ENCODE measurements around the gene ZNF878. TPM values are rescaled to one million over a fixed set of nuclear protein-coding genes. Genes with fewer than 3 reads are reported as not detected.
"Not testable (repeated sequence)": the region's sequence is repeated elsewhere in the genome, so short reads cannot be mapped to it uniquely, and the experiment has no call there.

Gene ZNF878
- total RNA-seq, 2 donors from 2014 or later = 1.4 TPM; not detected in 1

DNA sequence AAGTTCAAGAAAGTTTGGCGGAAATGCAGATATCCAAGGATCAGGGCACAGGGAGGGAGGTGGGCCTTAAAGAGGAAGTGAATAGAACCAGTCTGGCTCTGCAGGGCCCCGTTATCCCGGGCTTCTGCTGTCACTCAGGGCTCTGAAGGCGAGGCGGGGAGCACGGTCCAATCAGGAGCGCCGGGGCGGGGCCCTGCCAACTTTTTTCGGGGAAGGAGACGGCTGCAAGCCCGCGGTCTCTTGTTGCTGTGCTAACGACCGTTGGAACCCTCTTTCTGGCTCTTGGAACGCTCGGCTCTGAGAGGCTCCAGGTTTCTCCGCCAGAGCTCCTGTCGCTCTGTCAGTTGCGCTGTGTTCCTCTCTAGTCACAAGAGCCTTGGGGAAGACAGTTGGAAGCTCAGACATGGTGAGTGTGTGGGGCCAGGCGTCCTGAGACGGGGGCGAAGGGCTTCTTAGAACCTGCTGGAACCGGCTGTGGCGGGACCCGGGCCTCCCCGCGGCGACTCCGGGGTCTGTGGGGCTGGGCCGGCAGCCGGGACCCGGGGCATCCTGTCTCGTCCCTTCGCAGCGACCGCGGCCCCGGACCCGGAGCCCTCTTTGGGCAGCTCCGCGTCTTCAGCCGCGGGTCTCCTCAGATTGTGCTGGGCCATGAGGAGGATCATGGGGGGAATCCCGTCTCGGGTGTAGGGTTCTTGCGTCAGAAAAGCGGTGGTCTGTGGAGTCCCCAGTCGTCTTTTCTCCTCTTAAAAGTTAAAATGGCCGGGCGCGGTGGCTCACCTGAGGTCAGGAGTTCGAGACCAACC is 39.5 kb upstream of the ZNF878 start:
- Histone ChIP-seq H3K4me1 (ENCODE audit: control insufficient read depth in 1 of 2, low read depth in 2 of 2) (peaks cover 0 to 11% of the 10 kb centered on the region in 2 donors), H3K27me3 (replicated peaks; ENCODE audit: insufficient read depth) (no peaks in the 10 kb centered on the region), H3K27ac (peak overlapping the region; percentile 59 to 73), H3K36me3 (no peaks in the 10 kb centered on the region), H3K9me3 (no peaks in the 10 kb centered on the region), H3K4me3 (peak overlapping the region; percentile 77)
- TF ChIP-seq, protein P1, sequence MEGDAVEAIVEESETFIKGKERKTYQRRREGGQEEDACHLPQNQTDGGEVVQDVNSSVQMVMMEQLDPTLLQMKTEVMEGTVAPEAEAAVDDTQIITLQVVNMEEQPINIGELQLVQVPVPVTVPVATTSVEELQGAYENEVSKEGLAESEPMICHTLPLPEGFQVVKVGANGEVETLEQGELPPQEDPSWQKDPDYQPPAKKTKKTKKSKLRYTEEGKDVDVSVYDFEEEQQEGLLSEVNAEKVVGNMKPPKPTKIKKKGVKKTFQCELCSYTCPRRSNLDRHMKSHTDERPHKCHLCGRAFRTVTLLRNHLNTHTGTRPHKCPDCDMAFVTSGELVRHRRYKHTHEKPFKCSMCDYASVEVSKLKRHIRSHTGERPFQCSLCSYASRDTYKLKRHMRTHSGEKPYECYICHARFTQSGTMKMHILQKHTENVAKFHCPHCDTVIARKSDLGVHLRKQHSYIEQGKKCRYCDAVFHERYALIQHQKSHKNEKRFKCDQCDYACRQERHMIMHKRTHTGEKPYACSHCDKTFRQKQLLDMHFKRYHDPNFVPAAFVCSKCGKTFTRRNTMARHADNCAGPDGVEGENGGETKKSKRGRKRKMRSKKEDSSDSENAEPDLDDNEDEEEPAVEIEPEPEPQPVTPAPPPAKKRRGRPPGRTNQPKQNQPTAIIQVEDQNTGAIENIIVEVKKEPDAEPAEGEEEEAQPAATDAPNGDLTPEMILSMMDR (IDR thresholded peaks at IDR 0.05) = no peak
- peak; percentile 49 for DNase-seq (ENCODE audit: low spot score)
- peak; percentile 75 for ATAC-seq (ENCODE audit: insufficient number of reproducible peaks, low FRiP score, low read depth)

DNA sequence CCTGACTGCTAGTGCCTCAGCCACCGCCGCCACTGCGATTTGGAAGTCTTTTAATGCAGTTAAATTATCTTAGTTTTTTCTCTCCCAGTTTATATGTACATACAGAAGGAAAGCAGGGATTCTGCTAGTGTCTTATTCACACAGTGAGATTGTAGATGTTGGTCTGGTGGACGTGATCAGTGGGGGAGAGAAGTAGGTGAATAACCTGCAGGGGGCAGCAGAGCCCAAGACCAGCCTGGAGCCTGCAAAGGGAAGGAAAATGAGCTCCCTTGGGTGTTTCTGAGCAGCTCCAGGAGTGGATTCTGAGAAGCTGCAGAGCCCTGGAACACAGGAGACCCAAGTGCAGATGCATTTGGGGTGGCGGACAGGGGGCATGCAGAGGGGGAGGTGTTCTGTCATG is 38.0 kb upstream of the ZNF878 start:
- Histone ChIP-seq H3K9me3 (no peaks in the 10 kb centered on the region), H3K4me3 (no peak overlapping the region), H3K27me3 (replicated peaks; ENCODE audit: insufficient read depth) (no peaks in the 10 kb centered on the region), H3K4me1 (ENCODE audit: control insufficient read depth in 1 of 2, low read depth in 2 of 2) (peaks cover 0 to 11% of the 10 kb centered on the region in 2 donors), H3K36me3 (no peaks in the 10 kb centered on the region), H3K27ac (no peak overlapping the region)
- DNase-seq (ENCODE audit: low spot score) (peak; percentile 3), ATAC-seq (ENCODE audit: insufficient number of reproducible peaks, low FRiP score, low read depth) (no peak)
- TF ChIP-seq, protein P1 (IDR thresholded peaks at IDR 0.05) = peak; percentile 61

DNA sequence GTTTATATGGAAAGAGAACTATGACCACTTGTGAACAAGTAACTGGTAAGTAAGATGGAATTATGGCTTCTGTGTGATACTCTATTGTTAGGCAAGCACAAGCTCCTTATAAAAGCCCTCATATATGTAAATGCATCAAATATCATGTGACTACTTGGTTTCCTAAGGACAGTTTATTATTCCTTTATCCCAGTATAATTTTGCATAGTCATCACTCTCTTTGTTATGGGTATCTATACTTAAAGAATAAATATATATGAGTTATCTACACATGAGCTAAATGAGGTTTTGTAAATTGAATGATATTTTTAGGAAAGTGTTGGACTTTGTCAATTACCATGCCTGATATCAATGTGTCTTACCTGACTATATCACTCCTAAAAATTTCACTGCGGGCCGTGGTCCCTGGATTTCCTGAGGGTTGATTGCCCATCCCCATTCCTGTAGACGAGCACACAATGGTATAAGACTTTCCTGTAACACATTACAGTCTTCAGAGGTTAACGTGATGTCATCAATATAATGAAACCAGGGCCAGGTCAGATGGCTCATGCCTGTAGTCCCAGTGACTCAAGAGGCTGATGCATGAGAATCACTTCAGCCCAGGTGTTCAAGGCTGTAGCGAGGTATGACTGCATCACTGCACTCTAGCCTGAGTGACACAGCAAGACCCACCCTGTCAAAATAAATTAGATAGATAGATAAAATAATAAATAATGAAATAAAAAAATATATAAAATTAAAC is 32.5 kb upstream of the ZNF878 start:
- peaks cover 7% of the 10 kb centered on the region for H3K36me3 ChIP-seq
- TF ChIP-seq, protein P1 (IDR thresholded peaks at IDR 0.05) = no peak
- peaks cover 20% of the 10 kb centered on the region for H3K9me3 ChIP-seq
- no peak overlapping the region for H3K27ac ChIP-seq
- no peaks in the 10 kb centered on the region for H3K27me3 ChIP-seq (replicated peaks; ENCODE audit: insufficient read depth)
- no peak for ATAC-seq (ENCODE audit: insufficient number of reproducible peaks, low FRiP score, low read depth)
- no peak for DNase-seq (ENCODE audit: low spot score)
- H3K4me3 ChIP-seq = no peak overlapping the region
- H3K4me1 ChIP-seq (ENCODE audit: control insufficient read depth in 1 of 2, low read depth in 2 of 2) = no peaks in the 10 kb centered on the region

DNA sequence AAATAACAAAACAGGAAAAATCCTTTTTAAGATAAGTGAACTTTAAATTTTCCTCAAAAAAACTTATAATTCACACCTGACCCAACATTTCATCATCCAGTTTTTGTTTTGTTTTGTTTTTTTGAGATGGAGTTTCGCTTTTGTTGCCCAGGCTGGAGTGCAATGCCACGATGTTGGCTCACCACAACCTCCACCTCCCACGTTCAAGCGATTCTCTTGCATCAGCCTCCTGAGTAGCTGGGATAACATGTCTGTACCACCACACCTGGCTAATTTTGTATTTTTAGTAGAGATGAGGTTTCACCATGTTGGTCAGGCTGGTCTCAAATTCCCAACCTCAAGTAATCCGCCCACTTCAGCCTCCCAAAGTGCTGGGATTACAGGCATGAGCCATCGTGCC is 30.6 kb upstream of the ZNF878 start:
- DNase-seq (ENCODE audit: low spot score); H3K27ac ChIP-seq; H3K4me3 ChIP-seq; H3K4me1 ChIP-seq (ENCODE audit: control insufficient read depth in 1 of 2, low read depth in 2 of 2); H3K27me3 ChIP-seq (replicated peaks; ENCODE audit: insufficient read depth); ATAC-seq (ENCODE audit: insufficient number of reproducible peaks, low FRiP score, low read depth): not testable (repeated sequence)
- H3K9me3 ChIP-seq = peaks cover 40% of the 10 kb centered on the region
- peaks cover 20% of the 10 kb centered on the region for H3K36me3 ChIP-seq

DNA sequence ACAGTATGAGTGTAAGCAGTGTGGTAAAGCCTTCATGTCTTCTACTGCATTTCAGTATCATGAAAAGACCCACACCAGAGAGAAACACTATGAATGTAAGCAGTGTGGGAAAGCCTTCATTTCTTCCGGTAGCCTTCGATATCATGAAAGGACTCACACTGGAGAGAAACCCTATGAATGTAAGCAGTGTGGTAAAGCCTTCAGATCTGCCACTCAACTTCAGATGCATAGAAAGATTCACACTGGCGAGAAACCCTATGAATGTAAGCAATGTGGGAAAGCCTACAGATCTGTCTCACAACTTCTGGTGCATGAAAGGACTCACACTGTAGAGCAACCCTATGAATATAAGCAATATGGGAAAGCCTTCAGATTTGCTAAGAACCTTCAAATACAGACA is 24.6 kb upstream of the ZNF878 start:
- Histone ChIP-seq H3K4me1 (ENCODE audit: control insufficient read depth in 1 of 2, low read depth in 2 of 2) (no peaks in the 10 kb centered on the region), H3K27ac (no peak overlapping the region), H3K4me3 (no peak overlapping the region), H3K36me3 (peaks cover 69% of the 10 kb centered on the region), H3K27me3 (replicated peaks; ENCODE audit: insufficient read depth) (no peaks in the 10 kb centered on the region), H3K9me3 (peaks cover 95% of the 10 kb centered on the region)
- DNase-seq (ENCODE audit: low spot score) (no peak), ATAC-seq (ENCODE audit: insufficient number of reproducible peaks, low FRiP score, low read depth) (no peak)
- TF ChIP-seq, protein P1 (IDR thresholded peaks at IDR 0.05) = no peak

DNA sequence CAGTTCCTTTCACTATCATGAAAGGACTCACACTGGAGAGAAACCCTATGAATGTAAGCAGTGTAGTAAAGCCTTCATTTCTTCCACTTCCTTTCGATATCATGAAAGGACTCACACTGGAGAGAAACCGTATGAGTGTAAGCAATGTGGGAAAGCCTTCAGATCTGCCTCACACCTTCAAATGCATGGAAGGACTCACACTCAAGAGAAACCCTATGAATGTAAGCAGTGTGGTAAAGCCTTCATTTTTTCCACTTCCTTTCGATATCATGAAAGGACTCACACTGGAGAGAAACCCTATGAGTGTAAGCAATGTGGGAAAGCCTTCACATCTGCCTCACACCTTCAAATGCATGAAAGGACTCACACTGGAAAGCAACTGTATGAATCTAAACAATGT is 23.6 kb upstream of the ZNF878 start:
- not testable (repeated sequence) for DNase-seq (ENCODE audit: low spot score); H3K4me1 ChIP-seq (ENCODE audit: control insufficient read depth in 1 of 2, low read depth in 2 of 2); H3K27me3 ChIP-seq (replicated peaks; ENCODE audit: insufficient read depth); H3K27ac ChIP-seq; ATAC-seq (ENCODE audit: insufficient number of reproducible peaks, low FRiP score, low read depth)
- Histone ChIP-seq H3K4me3 (peak overlapping the region; percentile 1), H3K9me3 (peaks cover 98% of the 10 kb centered on the region), H3K36me3 (peaks cover 69% of the 10 kb centered on the region)
